Measurements from ENCODE around the gene HADH.

Gene HADH

GRCh38 chr4:108078024-108078733 is 88.5 kb downstream of the HADH start:
- Mint-ChIP-seq H3K36me3 (ENCODE audit: low read depth) (peaks cover 63% of the 10 kb centered on the region), H3K27ac (peak overlapping the region; percentile 78), H3K9me3 (no peaks in the 10 kb centered on the region), H3K4me1 (ENCODE audit: low read depth) (peaks cover 49% of the 10 kb centered on the region), H3K27me3 (ENCODE audit: low read depth) (no peaks in the 10 kb centered on the region), H3K4me3 (no peak overlapping the region)

- peaks cover 39% of the 10 kb centered on the region for H3K4me1 Mint-ChIP-seq (ENCODE audit: low read depth)
- peaks cover 56% of the 10 kb centered on the region for H3K36me3 Mint-ChIP-seq (ENCODE audit: low read depth)
- H3K27ac Mint-ChIP-seq: peak overlapping the region; percentile 81
- no peaks in the 10 kb centered on the region for H3K9me3 Mint-ChIP-seq
- H3K4me3 Mint-ChIP-seq: peak overlapping the region; percentile 67
- H3K27me3 Mint-ChIP-seq (ENCODE audit: low read depth): no peaks in the 10 kb centered on the region
Measured at GRCh38 chr4:108080747-108081146, 91.1 kb downstream of the HADH start.

GRCh38 chr4:108081256-108081655 is 91.6 kb downstream of the HADH start:
- peak overlapping the region; percentile 67 for H3K4me3 Mint-ChIP-seq
- peaks cover 56% of the 10 kb centered on the region for H3K36me3 Mint-ChIP-seq (ENCODE audit: low read depth)
- H3K27ac Mint-ChIP-seq: peak overlapping the region; percentile 81
- peaks cover 39% of the 10 kb centered on the region for H3K4me1 Mint-ChIP-seq (ENCODE audit: low read depth)
- no peaks in the 10 kb centered on the region for H3K9me3 Mint-ChIP-seq
- no peaks in the 10 kb centered on the region for H3K27me3 Mint-ChIP-seq (ENCODE audit: low read depth)

Measured in T-helper 1 cell treated with Interleukin-12 subunit alpha and Interleukin-12 subunit beta and Interleukin-4 antibody, amounts not matched to agents 30 μg/mL and 1 μg/mL, for 36 hours (primary cell).